Fibroblast of lung (primary cell): ENCODE results near the gene GABRP. TPM values are rescaled to one million over a fixed set of nuclear protein-coding genes. Genes with fewer than 3 reads are reported as not detected.

Experiments used
- DNase-seq, 2 donors: peaks; one replicate each; pipeline versions ENCODE4 v3.0.0 to v3.0.0-alpha.2; 2010; ENCODE audit warnings: low read depth in 2 of 2
- H2AFZ ChIP-seq: 2 replicates; pipeline ENCODE4 v1.5.1; 2012; ENCODE audit warnings: low read length, control low read depth, inconsistent platforms
- H3K27ac ChIP-seq: 2 replicates; pipeline ENCODE4 v1.5.1; 2011; ENCODE audit warnings: low read length, control low read depth; ENCODE audit not compliant: insufficient read depth
- H3K27me3 ChIP-seq: 2 replicates; pipeline ENCODE4 v1.5.1; 2011; ENCODE audit warnings: mild to moderate bottlenecking, low read length; ENCODE audit not compliant: control insufficient read depth, insufficient read depth
- H3K36me3 ChIP-seq: 2 replicates; pipeline ENCODE4 v1.5.1; 2011; ENCODE audit warnings: low read length; ENCODE audit not compliant: control insufficient read depth, insufficient read depth
- H3K4me1 ChIP-seq: 2 replicates; pipeline ENCODE4 v1.5.1; 2011; ENCODE audit warnings: low read length; ENCODE audit not compliant: control insufficient read depth, insufficient read depth; ENCODE audit errors: extremely low read depth
- H3K4me2 ChIP-seq: 2 replicates; pipeline ENCODE4 v1.5.1; 2011; ENCODE audit warnings: low read length, control low read depth; ENCODE audit not compliant: insufficient read depth; ENCODE audit errors: extremely low read depth
- H3K4me3 ChIP-seq, 4 experiments: fragments of 200-600 bp in 1 of 4; sonication (generic) in 1 of 4; replicated peaks in 1 of 4; 2 replicates each; pipeline ENCODE4 v1.5.1; 2011 to 2016; ENCODE audit warnings: low read length in 4 of 4, low read depth in 3 of 4, mild to moderate bottlenecking in 3 of 4, control low read depth in 2 of 4, inconsistent platforms in 1 of 4, mixed read lengths in 1 of 4; ENCODE audit not compliant: insufficient read depth in 1 of 4; ENCODE audit errors: control extremely low read depth in 1 of 4
- H3K79me2 ChIP-seq: 2 replicates; pipeline ENCODE4 v1.5.1; 2012; ENCODE audit warnings: mild to moderate bottlenecking, low read length, inconsistent platforms; ENCODE audit not compliant: control insufficient read depth, insufficient read depth
- H3K9ac ChIP-seq: 2 replicates; pipeline ENCODE4 v1.5.1; 2011; ENCODE audit warnings: mild to moderate bottlenecking, low read length, control low read depth; ENCODE audit not compliant: insufficient read depth
- H3K9me3 ChIP-seq: 2 replicates; pipeline ENCODE4 v1.5.1; 2012; ENCODE audit warnings: low read depth, low read length; ENCODE audit not compliant: control insufficient read depth, insufficient read depth
- H4K20me1 ChIP-seq: 2 replicates; pipeline ENCODE4 v1.5.1; 2011; ENCODE audit warnings: low read length; ENCODE audit not compliant: control insufficient read depth, insufficient read depth; ENCODE audit errors: extremely low read depth
- EZH2 ChIP-seq: IDR thresholded peaks from 2 replicates; pipeline ENCODE4 v1.5.1; 2012; ENCODE audit warnings: low read length, control low read depth, mild to moderate bottlenecking; ENCODE audit errors: missing control alignments
- polyA plus RNA-seq, 2 donors: library from polyadenylated mRNA; depleted of rRNA in 1 of 2; stranded (reverse) in 1 of 2; unstranded in 1 of 2; fragments of >200 nt; gene quantifications; 2 replicates each; pipeline ENCODE4 v1.2.1, GENCODE V29; 2011 to 2012; ENCODE audit warnings: missing spikeins in 1 of 2
- total RNA-seq: library from RNA; depleted of rRNA; stranded (reverse); fragments of >200 nt; gene quantifications from 2 replicates; pipeline ENCODE4 v1.2.1, GENCODE V29; 2014
- TF ChIP-seq, protein P1 (sequence below), 2 donors: IDR thresholded peaks in 1 of 2; conservative IDR thresholded peaks in 1 of 2; 1 replicate in 1 of 2; 2 replicates in 1 of 2; pipeline ENCODE4 v1.5.1; 2011 to 2012; ENCODE audit warnings: low read length in 2 of 2, control low read depth in 1 of 2, inconsistent platforms in 1 of 2, low read depth in 1 of 2, mild to moderate bottlenecking in 1 of 2

Gene GABRP
- total and polyA plus RNA-seq, 2 donors (not counting 1 experiment from before 2014, with no cell fraction given) = not detected

DNA sequence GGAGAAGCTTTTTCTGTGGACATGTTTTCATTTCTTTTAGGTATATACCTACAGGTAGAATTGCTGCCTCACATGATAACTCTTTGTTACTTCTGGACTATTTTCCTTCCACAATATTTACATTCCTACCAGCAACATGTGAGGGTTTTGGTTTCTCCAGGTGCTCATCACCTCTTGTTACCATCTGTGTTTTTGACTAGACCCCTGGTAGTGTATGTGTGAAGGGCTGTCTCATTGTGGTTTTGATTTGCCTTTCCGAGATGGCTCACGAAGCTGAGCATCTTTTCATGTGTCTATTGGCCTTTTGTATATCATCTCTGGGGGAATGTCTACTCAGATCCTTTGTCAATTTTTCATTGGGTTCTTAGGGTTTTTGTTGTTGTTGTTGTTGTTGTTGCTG lies 61.1 kb downstream of the GABRP start:
- Histone ChIP-seq H3K27ac (no peak overlapping the region), H3K27me3 (no peaks in the 10 kb centered on the region), H2AFZ (no peak overlapping the region), H4K20me1 (no peaks in the 10 kb centered on the region), H3K9me3 (no peaks in the 10 kb centered on the region), H3K36me3 (no peaks in the 10 kb centered on the region), H3K79me2 (no peaks in the 10 kb centered on the region), H3K4me2 (no peak overlapping the region), H3K4me3 (no peak overlapping the region), H3K4me1 (no peaks in the 10 kb centered on the region), H3K9ac (no peak overlapping the region)
- TF ChIP-seq, protein P1, sequence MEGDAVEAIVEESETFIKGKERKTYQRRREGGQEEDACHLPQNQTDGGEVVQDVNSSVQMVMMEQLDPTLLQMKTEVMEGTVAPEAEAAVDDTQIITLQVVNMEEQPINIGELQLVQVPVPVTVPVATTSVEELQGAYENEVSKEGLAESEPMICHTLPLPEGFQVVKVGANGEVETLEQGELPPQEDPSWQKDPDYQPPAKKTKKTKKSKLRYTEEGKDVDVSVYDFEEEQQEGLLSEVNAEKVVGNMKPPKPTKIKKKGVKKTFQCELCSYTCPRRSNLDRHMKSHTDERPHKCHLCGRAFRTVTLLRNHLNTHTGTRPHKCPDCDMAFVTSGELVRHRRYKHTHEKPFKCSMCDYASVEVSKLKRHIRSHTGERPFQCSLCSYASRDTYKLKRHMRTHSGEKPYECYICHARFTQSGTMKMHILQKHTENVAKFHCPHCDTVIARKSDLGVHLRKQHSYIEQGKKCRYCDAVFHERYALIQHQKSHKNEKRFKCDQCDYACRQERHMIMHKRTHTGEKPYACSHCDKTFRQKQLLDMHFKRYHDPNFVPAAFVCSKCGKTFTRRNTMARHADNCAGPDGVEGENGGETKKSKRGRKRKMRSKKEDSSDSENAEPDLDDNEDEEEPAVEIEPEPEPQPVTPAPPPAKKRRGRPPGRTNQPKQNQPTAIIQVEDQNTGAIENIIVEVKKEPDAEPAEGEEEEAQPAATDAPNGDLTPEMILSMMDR (conservative IDR thresholded peaks at IDR 0.05 in 1 of 2, IDR thresholded peaks at IDR 0.05 in 1 of 2; ENCODE audit: low read depth in 1 of 2, low read length in 2 of 2) = no peak
- no peak for TF ChIP-seq EZH2
- DNase-seq = no peak

GRCh38 chr5:170846416-170846815 lies 62.9 kb downstream of the GABRP start:
- Histone ChIP-seq H3K27me3 (no peaks in the 10 kb centered on the region), H2AFZ (no peak overlapping the region), H3K4me2 (no peak overlapping the region), H3K79me2 (no peaks in the 10 kb centered on the region), H3K27ac (no peak overlapping the region), H3K4me1 (no peaks in the 10 kb centered on the region), H3K9ac (no peak overlapping the region), H3K9me3 (no peaks in the 10 kb centered on the region), H3K36me3 (no peaks in the 10 kb centered on the region), H4K20me1 (no peaks in the 10 kb centered on the region), H3K4me3 (no peak overlapping the region)
- TF ChIP-seq EZH2 = no peak
- DNase-seq = no peak

DNA sequence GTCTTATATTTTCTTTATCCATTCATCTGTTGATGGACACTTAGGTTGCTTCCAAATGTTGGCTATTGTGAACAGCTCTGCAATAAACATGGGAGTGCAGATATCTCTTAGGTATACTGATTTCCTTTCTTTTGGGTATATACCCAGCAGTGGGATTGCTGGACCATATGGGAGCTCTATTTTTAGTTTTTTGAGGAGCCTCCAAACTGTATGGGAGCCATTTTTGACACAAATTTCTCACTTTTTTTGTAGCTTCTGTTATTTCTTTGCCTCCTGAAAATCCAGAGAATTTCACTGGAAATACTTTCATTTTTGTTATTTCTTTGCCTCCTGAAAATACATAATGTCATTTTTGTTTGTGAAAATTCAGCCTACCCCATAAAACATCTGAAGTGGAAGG lies 63.3 kb downstream of the GABRP start:
- H3K4me1 ChIP-seq = no peaks in the 10 kb centered on the region
- no peak overlapping the region for H3K4me2 ChIP-seq
- H3K27me3 ChIP-seq = no peaks in the 10 kb centered on the region
- no peak for DNase-seq
- H2AFZ ChIP-seq = no peak overlapping the region
- H3K36me3 ChIP-seq = no peaks in the 10 kb centered on the region
- H3K9me3 ChIP-seq = no peaks in the 10 kb centered on the region
- no peak overlapping the region for H3K27ac ChIP-seq
- H3K4me3 ChIP-seq = no peak overlapping the region
- no peaks in the 10 kb centered on the region for H3K79me2 ChIP-seq
- no peak overlapping the region for H3K9ac ChIP-seq
- no peaks in the 10 kb centered on the region for H4K20me1 ChIP-seq
- TF ChIP-seq, protein P1 (conservative IDR thresholded peaks at IDR 0.05 in 1 of 2, IDR thresholded peaks at IDR 0.05 in 1 of 2; ENCODE audit: low read depth in 1 of 2, low read length in 2 of 2) = no peak
- no peak for TF ChIP-seq EZH2
